Karpas-422 (cell line): ENCODE measurements around the gene CPXM2. TPM values are rescaled to one million over a fixed set of nuclear protein-coding genes. Genes with fewer than 3 reads are reported as not detected.
"Not testable (repeated sequence)": the region's sequence is repeated elsewhere in the genome, so short reads cannot be mapped to it uniquely, and the experiment has no call there.

Experiments
- DNase-seq: peaks from one replicate; pipeline ENCODE4 v3.0.0-alpha.2; 2015
- H2AFZ ChIP-seq: fragments of 200-600 bp; sonication (generic); 2 replicates; pipeline ENCODE4 v1.6.1; 2014; ENCODE audit warnings: antibody characterized with exemption, low read length, mixed read lengths
- H3K27ac ChIP-seq: fragments of 200-600 bp; sonication (generic); 2 replicates; pipeline ENCODE4 v1.5.1; 2014; ENCODE audit warnings: mild to moderate bottlenecking, low read length, moderate library complexity
- H3K27me3 ChIP-seq: fragments of 200-600 bp; sonication (generic); 2 replicates; pipeline ENCODE4 v1.6.1; 2014; ENCODE audit warnings: low read length, mixed read lengths
- H3K36me3 ChIP-seq: fragments of 200-600 bp; sonication (generic); 2 replicates; pipeline ENCODE4 v1.6.1; 2014; ENCODE audit warnings: low read length, mixed read lengths; ENCODE audit not compliant: insufficient read depth
- H3K4me1 ChIP-seq: fragments of 200-600 bp; sonication (generic); 2 replicates; pipeline ENCODE4 v1.6.1; 2014; ENCODE audit warnings: mild to moderate bottlenecking, low read length, mixed read lengths
- H3K4me2 ChIP-seq: fragments of 200-600 bp; sonication (generic); 2 replicates; pipeline ENCODE4 v1.6.1; 2014; ENCODE audit warnings: low read length, low read depth, mild to moderate bottlenecking; ENCODE audit not compliant: poor library complexity, severe bottlenecking
- H3K4me3 ChIP-seq: fragments of 200-600 bp; sonication (generic); 2 replicates; pipeline ENCODE4 v1.5.1; 2014; ENCODE audit warnings: mild to moderate bottlenecking, antibody characterized with exemption, low read length, mixed read lengths
- H3K79me2 ChIP-seq: fragments of 200-600 bp; sonication (generic); 2 replicates; pipeline ENCODE4 v1.6.1; 2014; ENCODE audit warnings: mild to moderate bottlenecking, low read length, mixed read lengths
- H3K9ac ChIP-seq: fragments of 200-600 bp; sonication (generic); 2 replicates; pipeline ENCODE4 v1.6.0; 2014; ENCODE audit warnings: low read length
- H3K9me2 ChIP-seq: fragments of 200-600 bp; sonication (generic), shearing (Covaris generic); replicated peaks from 2 replicates; pipeline ENCODE4 v1.6.0; 2014; ENCODE audit warnings: mild to moderate bottlenecking, low read length, moderate library complexity; ENCODE audit not compliant: insufficient read depth
- H3K9me3 ChIP-seq: fragments of 300-700, 200-600 bp; sonication (generic); 2 replicates; pipeline ENCODE4 v1.6.1; 2014; ENCODE audit warnings: low read length, mixed read lengths
- H4K20me1 ChIP-seq: fragments of 200-600 bp; sonication (generic); 2 replicates; pipeline ENCODE4 v1.6.1; 2014; ENCODE audit warnings: mild to moderate bottlenecking, antibody characterized with exemption, low read length, low read depth; ENCODE audit not compliant: insufficient read depth
- total RNA-seq: library from RNA; depleted of rRNA; stranded (reverse); fragments of >200 nt; shearing (Covaris generic); gene quantifications from 2 replicates; pipeline ENCODE4 v1.2.3, GENCODE V29; 2014; ENCODE audit warnings: low replicate concordance

CPXM2 gene
- total RNA-seq, 1 experiment from 2014 or later, result not detected

DNA sequence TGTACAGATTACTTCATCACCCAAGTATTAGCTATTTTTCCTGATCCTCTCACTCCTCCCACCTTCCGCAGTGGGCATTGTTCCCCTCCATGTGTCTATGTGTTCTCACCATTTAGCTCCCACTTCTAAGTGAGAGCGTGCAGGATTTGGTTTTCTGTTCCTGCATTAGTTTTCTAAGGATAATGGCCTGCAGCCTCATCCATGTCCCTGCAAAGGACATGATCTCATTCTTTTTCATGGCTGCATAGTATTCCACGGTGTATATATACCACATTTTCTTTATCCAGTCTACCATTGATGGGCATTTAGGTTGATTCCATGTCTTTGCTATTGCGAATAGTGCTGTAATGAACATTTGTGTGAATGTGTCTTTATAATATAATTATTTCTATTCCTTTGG, 154.7 kb downstream of the CPXM2 start:
- H2AFZ ChIP-seq, H3K4me3 ChIP-seq, H4K20me1 ChIP-seq, H3K9me2 ChIP-seq, H3K27ac ChIP-seq, DNase-seq, H3K27me3 ChIP-seq, H3K79me2 ChIP-seq, H3K9ac ChIP-seq, H3K9me3 ChIP-seq, H3K36me3 ChIP-seq, H3K4me2 ChIP-seq, H3K4me1 ChIP-seq: not testable (repeated sequence)

DNA sequence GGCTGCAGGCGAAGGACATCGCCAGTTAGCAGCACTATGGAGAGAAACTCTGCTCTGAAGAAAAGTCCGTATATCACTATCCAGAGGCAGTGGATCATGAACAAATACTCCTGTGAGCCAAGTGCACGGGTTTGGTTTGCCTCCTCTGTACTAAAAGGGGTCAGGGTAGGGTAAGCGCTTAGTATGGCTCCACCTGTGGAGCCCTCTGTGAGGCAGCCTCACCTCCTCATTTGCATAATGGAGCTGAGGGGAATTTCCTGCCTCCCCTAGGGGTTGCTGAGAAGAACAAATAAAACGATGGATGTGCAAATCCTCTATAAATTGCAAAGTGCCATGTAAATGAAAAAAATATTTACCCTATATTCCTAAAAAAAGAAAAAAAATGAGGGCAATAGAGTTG, 162.1 kb downstream of the CPXM2 start:
- H3K4me1 ChIP-seq, result no peaks in the 10 kb centered on the region; the same call in none of the 2 replicates
- H3K4me3 ChIP-seq, result no peak overlapping the region
- H3K27ac ChIP-seq, result no peak overlapping the region
- no peak for DNase-seq
- H3K4me2 ChIP-seq, result no peak overlapping the region
- no peaks in the 10 kb centered on the region for H3K9me2 ChIP-seq
- H3K79me2 ChIP-seq, result no peaks in the 10 kb centered on the region
- no peaks in the 10 kb centered on the region for H3K36me3 ChIP-seq
- no peak overlapping the region for H2AFZ ChIP-seq
- H3K9ac ChIP-seq, result no peak overlapping the region
- no peaks in the 10 kb centered on the region for H3K27me3 ChIP-seq
- no peaks in the 10 kb centered on the region for H4K20me1 ChIP-seq
- no peaks in the 10 kb centered on the region for H3K9me3 ChIP-seq

GRCh38 chr10:123726836-123727235, 164.8 kb downstream of the CPXM2 start:
- Histone ChIP-seq H3K27ac (no peak overlapping the region), H2AFZ (no peak overlapping the region), H3K9ac (no peak overlapping the region), H3K4me2 (no peak overlapping the region), H3K9me3 (no peaks in the 10 kb centered on the region), H4K20me1 (no peaks in the 10 kb centered on the region), H3K4me1 (no peaks in the 10 kb centered on the region; the same call in none of the 2 replicates), H3K36me3 (no peaks in the 10 kb centered on the region), H3K9me2 (no peaks in the 10 kb centered on the region), H3K79me2 (no peaks in the 10 kb centered on the region), H3K27me3 (no peaks in the 10 kb centered on the region), H3K4me3 (no peak overlapping the region)
- DNase-seq, result no peak

GRCh38 chr10:123726381-123726780, 165.2 kb downstream of the CPXM2 start:
- H3K36me3 ChIP-seq, result no peaks in the 10 kb centered on the region
- no peak overlapping the region for H3K4me2 ChIP-seq
- H4K20me1 ChIP-seq, result no peaks in the 10 kb centered on the region
- no peaks in the 10 kb centered on the region for H3K79me2 ChIP-seq
- no peak for DNase-seq
- H3K9me2 ChIP-seq, result no peaks in the 10 kb centered on the region
- no peaks in the 10 kb centered on the region for H3K9me3 ChIP-seq
- no peak overlapping the region for H3K27ac ChIP-seq
- H3K27me3 ChIP-seq, result no peaks in the 10 kb centered on the region
- no peak overlapping the region for H3K4me3 ChIP-seq
- H2AFZ ChIP-seq, result no peak overlapping the region
- H3K9ac ChIP-seq, result no peak overlapping the region
- no peaks in the 10 kb centered on the region; the same call in none of the 2 replicates for H3K4me1 ChIP-seq

- H3K27me3 ChIP-seq, result no peaks in the 10 kb centered on the region
- H3K9me3 ChIP-seq, result no peaks in the 10 kb centered on the region
- H3K36me3 ChIP-seq, result no peaks in the 10 kb centered on the region
- no peak overlapping the region for H3K27ac ChIP-seq
- H2AFZ ChIP-seq, result no peak overlapping the region
- DNase-seq, result no peak
- H3K4me1 ChIP-seq, result no peaks in the 10 kb centered on the region; the same call in none of the 2 replicates
- no peak overlapping the region for H3K4me2 ChIP-seq
- H3K9me2 ChIP-seq, result no peaks in the 10 kb centered on the region
- no peak overlapping the region for H3K4me3 ChIP-seq
- H4K20me1 ChIP-seq, result no peaks in the 10 kb centered on the region
- no peaks in the 10 kb centered on the region for H3K79me2 ChIP-seq
- H3K9ac ChIP-seq, result no peak overlapping the region
Measured at GRCh38 chr10:123724747-123725146, 166.9 kb downstream of the CPXM2 start.

GRCh38 chr10:123722351-123722750, 169.3 kb downstream of the CPXM2 start:
- DNase-seq, result no peak
- Histone ChIP-seq H3K4me3 (no peak overlapping the region), H3K27ac (no peak overlapping the region), H4K20me1 (no peaks in the 10 kb centered on the region), H3K9ac (no peak overlapping the region), H3K4me1 (no peaks in the 10 kb centered on the region), H3K36me3 (no peaks in the 10 kb centered on the region), H3K79me2 (no peaks in the 10 kb centered on the region), H2AFZ (no peak overlapping the region), H3K27me3 (no peaks in the 10 kb centered on the region), H3K9me3 (no peaks in the 10 kb centered on the region; the same call in 1 of the 2 replicates), H3K9me2 (no peaks in the 10 kb centered on the region), H3K4me2 (no peak overlapping the region)

- no peak overlapping the region for H3K27ac ChIP-seq
- H3K27me3 ChIP-seq, result no peaks in the 10 kb centered on the region
- no peaks in the 10 kb centered on the region for H3K4me1 ChIP-seq
- no peak overlapping the region for H3K4me2 ChIP-seq
- DNase-seq, result no peak
- H2AFZ ChIP-seq, result no peak overlapping the region
- no peaks in the 10 kb centered on the region for H4K20me1 ChIP-seq
- no peaks in the 10 kb centered on the region for H3K36me3 ChIP-seq
- no peak overlapping the region for H3K4me3 ChIP-seq
- no peaks in the 10 kb centered on the region for H3K79me2 ChIP-seq
- H3K9me2 ChIP-seq, result no peaks in the 10 kb centered on the region
- H3K9me3 ChIP-seq, result no peaks in the 10 kb centered on the region; the same call in 1 of the 2 replicates
- no peak overlapping the region for H3K9ac ChIP-seq
Measured at GRCh38 chr10:123721441-123722049, 170.1 kb downstream of the CPXM2 start.

- no peak overlapping the region for H3K4me3 ChIP-seq
- H3K9me2 ChIP-seq, result no peaks in the 10 kb centered on the region
- H3K79me2 ChIP-seq, result no peaks in the 10 kb centered on the region
- H3K9me3 ChIP-seq, result no peaks in the 10 kb centered on the region; the same call in 1 of the 2 replicates
- no peak overlapping the region for H3K27ac ChIP-seq
- no peaks in the 10 kb centered on the region for H3K27me3 ChIP-seq
- no peaks in the 10 kb centered on the region for H3K4me1 ChIP-seq
- no peak overlapping the region for H3K9ac ChIP-seq
- DNase-seq, result no peak
- no peak overlapping the region for H3K4me2 ChIP-seq
- no peaks in the 10 kb centered on the region for H4K20me1 ChIP-seq
- H2AFZ ChIP-seq, result no peak overlapping the region
- no peaks in the 10 kb centered on the region for H3K36me3 ChIP-seq
Measured at GRCh38 chr10:123720536-123720935, 171.1 kb downstream of the CPXM2 start.
